Measurements from ENCODE around the gene CLPSL1. TPM values are rescaled to one million over a fixed set of nuclear protein-coding genes. Genes with fewer than 3 reads are reported as not detected.

The CLPSL1 gene
- total and polyA plus RNA-seq, 4 donors = not detected

DNA sequence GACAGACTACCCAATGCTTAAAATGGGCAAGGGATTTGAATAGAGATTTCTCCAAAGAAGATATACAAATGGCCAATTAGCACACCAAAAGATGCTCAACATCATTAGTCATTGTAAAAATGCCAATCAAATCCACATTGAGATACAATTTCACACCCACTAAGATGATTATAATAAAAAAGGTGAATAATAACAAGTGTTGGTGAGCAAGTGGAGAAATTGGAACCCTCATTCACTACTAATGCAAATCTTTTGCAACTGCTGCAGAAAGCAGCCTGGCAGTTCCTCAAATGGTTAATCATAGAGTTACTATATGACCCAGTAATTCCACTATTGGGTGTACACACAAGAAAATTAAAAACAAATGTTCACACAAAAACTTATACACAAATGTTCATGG lies 36.7 kb downstream of the CLPSL1 start:
- H3K27ac ChIP-seq (ENCODE audit: low read depth in 1 of 2, low read length in 2 of 2) = no peak overlapping the region
- H3K36me3 ChIP-seq (ENCODE audit: control insufficient read depth in 1 of 2, insufficient read depth in 2 of 2, low read length in 1 of 2) = no peaks in the 10 kb centered on the region
- intact Hi-C loops (cut with DNase I) = no loop called here
- no peak overlapping the region for H3K4me3 ChIP-seq (ENCODE audit: low read length in 2 of 2)
- ATAC-seq (ENCODE audit: low FRiP score) (no peak), DNase-seq (no peak)
- H3K9me3 ChIP-seq (ENCODE audit: control insufficient read depth, low read length) = no peaks in the 10 kb centered on the region
- H3K4me1 ChIP-seq (ENCODE audit: control insufficient read depth in 1 of 2, insufficient read depth in 2 of 2, low read length in 2 of 2) = no peaks in the 10 kb centered on the region
- no peaks in the 10 kb centered on the region for H3K27me3 ChIP-seq (ENCODE audit: control insufficient read depth in 1 of 2, insufficient read depth in 2 of 2, low read length in 1 of 2)

GRCh38 chr6:35823601-35824000 lies 42.8 kb downstream of the CLPSL1 start:
- Histone ChIP-seq H3K36me3 (ENCODE audit: control insufficient read depth in 1 of 2, insufficient read depth in 2 of 2, low read length in 1 of 2) (no peaks in the 10 kb centered on the region), H3K27ac (ENCODE audit: low read depth in 1 of 2, low read length in 2 of 2) (no peak overlapping the region), H3K27me3 (ENCODE audit: control insufficient read depth in 1 of 2, insufficient read depth in 2 of 2, low read length in 1 of 2) (no peaks in the 10 kb centered on the region), H3K4me3 (ENCODE audit: low read length in 2 of 2) (no peak overlapping the region), H3K4me1 (ENCODE audit: control insufficient read depth in 1 of 2, insufficient read depth in 2 of 2, low read length in 2 of 2) (no peaks in the 10 kb centered on the region), H3K9me3 (ENCODE audit: control insufficient read depth, low read length) (peaks cover 1% of the 10 kb centered on the region)
- ATAC-seq (ENCODE audit: low FRiP score) (no peak), DNase-seq (no peak)
- intact Hi-C loops (cut with DNase I) = no loop called here
- 81 to 86% methylated on average over 2 of the region's 2 CpGs for WGBS, 2 donors

DNA sequence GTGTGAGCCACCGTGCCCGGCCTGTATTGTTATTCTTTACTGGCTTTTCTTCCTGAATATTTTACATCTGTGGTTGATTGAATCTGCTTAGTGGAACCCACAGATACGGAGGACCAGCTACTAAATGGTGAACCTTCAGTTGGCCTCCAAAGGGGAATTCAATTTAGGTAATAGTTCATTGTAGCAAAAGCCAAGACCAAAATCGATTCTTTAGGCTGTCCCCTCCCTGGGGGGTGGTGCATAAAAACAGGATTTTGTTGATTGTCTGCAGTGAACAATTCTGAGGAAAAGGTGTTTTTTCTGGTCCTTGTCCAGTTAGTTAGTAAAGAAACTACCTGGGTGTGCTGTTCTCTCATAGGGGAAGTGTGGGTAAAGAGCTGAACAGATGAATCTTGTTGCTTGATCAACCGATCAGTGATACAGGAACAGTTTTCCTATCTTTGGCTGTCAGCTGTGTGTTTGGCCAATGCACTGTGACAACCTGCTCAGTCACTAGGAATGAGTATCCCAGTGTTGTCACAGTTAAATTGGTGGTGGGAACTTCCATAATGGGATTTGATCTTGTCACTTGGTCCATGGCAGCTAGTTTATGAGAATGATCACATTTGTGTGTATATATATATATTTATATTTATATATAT lies 43.9 kb downstream of the CLPSL1 start:
- DNase-seq (no peak), ATAC-seq (ENCODE audit: low FRiP score) (no peak)
- Histone ChIP-seq H3K4me3 (ENCODE audit: low read length in 2 of 2) (no peak overlapping the region), H3K36me3 (ENCODE audit: control insufficient read depth in 1 of 2, insufficient read depth in 2 of 2, low read length in 1 of 2) (no peaks in the 10 kb centered on the region), H3K9me3 (ENCODE audit: control insufficient read depth, low read length) (peaks cover 1% of the 10 kb centered on the region), H3K4me1 (ENCODE audit: control insufficient read depth in 1 of 2, insufficient read depth in 2 of 2, low read length in 2 of 2) (no peaks in the 10 kb centered on the region), H3K27ac (ENCODE audit: low read depth in 1 of 2, low read length in 2 of 2) (no peak overlapping the region), H3K27me3 (ENCODE audit: control insufficient read depth in 1 of 2, insufficient read depth in 2 of 2, low read length in 1 of 2) (no peaks in the 10 kb centered on the region)
- intact Hi-C loops (cut with DNase I) = no loop called here
- 82 to 88% methylated on average over 5 of the region's 5 CpGs for WGBS, 2 donors

DNA sequence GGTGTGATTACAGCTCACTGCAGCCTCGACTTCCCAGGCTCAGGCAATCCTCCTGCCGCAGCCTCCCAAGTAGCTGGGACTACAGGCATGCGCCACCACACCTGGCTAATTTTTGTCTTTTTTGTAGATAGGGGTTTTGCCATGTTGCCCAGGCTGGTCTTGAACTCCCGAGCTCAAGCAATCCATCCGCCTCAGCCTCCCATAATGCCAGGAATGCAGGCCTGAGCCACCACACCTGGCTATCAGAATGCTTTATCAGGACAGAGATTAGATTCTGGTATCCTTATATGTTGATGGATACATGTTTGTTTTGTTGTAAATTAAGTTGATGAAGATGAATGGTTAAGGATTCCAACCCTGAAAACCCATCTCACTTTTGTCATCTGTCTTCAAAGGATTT lies 48.5 kb downstream of the CLPSL1 start:
- 93 to 95% methylated on average over 5 of the region's 5 CpGs for WGBS, 2 donors
- Histone ChIP-seq H3K27ac (ENCODE audit: low read depth in 1 of 2, low read length in 2 of 2) (no peak overlapping the region), H3K27me3 (ENCODE audit: control insufficient read depth in 1 of 2, insufficient read depth in 2 of 2, low read length in 1 of 2) (no peaks in the 10 kb centered on the region), H3K36me3 (ENCODE audit: control insufficient read depth in 1 of 2, insufficient read depth in 2 of 2, low read length in 1 of 2) (peaks cover 0 to 2% of the 10 kb centered on the region in 2 donors), H3K4me1 (ENCODE audit: control insufficient read depth in 1 of 2, insufficient read depth in 2 of 2, low read length in 2 of 2) (no peaks in the 10 kb centered on the region), H3K9me3 (ENCODE audit: control insufficient read depth, low read length) (peaks cover 1% of the 10 kb centered on the region), H3K4me3 (ENCODE audit: low read length in 2 of 2) (no peak overlapping the region)
- intact Hi-C loops (cut with DNase I) = no loop called here
- DNase-seq (no peak), ATAC-seq (ENCODE audit: low FRiP score) (no peak)

GRCh38 chr6:35831257-35832007 lies 50.6 kb downstream of the CLPSL1 start:
- Histone ChIP-seq H3K36me3 (ENCODE audit: control insufficient read depth in 1 of 2, insufficient read depth in 2 of 2, low read length in 1 of 2) (peaks cover 0 to 2% of the 10 kb centered on the region in 2 donors), H3K4me1 (ENCODE audit: control insufficient read depth in 1 of 2, insufficient read depth in 2 of 2, low read length in 2 of 2) (no peaks in the 10 kb centered on the region), H3K27me3 (ENCODE audit: control insufficient read depth in 1 of 2, insufficient read depth in 2 of 2, low read length in 1 of 2) (no peaks in the 10 kb centered on the region), H3K9me3 (ENCODE audit: control insufficient read depth, low read length) (no peaks in the 10 kb centered on the region), H3K4me3 (ENCODE audit: low read length in 2 of 2) (no peak overlapping the region), H3K27ac (ENCODE audit: low read depth in 1 of 2, low read length in 2 of 2) (no peak overlapping the region)
- DNase-seq (no peak), ATAC-seq (ENCODE audit: low FRiP score) (no peak)
- 94% methylated on average over 5 of the region's 5 CpGs for WGBS, 2 donors
- intact Hi-C loops (cut with DNase I) = no loop called here

DNA sequence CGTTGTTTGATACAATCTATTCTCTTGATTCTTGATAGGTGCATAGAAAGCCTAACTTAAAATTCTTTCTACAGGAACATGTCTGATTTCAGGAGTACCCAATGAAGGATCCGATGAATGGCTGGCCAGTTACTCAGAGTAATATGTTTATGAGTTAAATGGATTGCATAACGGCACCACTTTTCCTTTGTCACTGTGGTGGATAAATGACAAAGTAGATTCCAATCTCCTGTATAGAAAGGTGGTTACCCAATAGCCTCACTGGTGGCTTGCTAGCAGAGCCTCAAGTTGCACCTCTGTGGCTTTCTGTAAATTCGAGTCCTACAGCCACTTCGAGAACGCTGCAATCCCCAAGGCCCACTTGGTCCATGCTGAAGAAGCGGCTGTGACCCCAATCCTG lies 52.7 kb downstream of the CLPSL1 start:
- intact Hi-C loops (cut with DNase I) = no loop called here
- Histone ChIP-seq H3K36me3 (ENCODE audit: control insufficient read depth in 1 of 2, insufficient read depth in 2 of 2, low read length in 1 of 2) (peaks cover 0 to 3% of the 10 kb centered on the region in 2 donors), H3K9me3 (ENCODE audit: control insufficient read depth, low read length) (no peaks in the 10 kb centered on the region), H3K27ac (ENCODE audit: low read depth in 1 of 2, low read length in 2 of 2) (no peak overlapping the region), H3K4me1 (ENCODE audit: control insufficient read depth in 1 of 2, insufficient read depth in 2 of 2, low read length in 2 of 2) (no peaks in the 10 kb centered on the region), H3K27me3 (ENCODE audit: control insufficient read depth in 1 of 2, insufficient read depth in 2 of 2, low read length in 1 of 2) (no peaks in the 10 kb centered on the region), H3K4me3 (ENCODE audit: low read length in 2 of 2) (no peak overlapping the region)
- ATAC-seq (ENCODE audit: low FRiP score) (no peak), DNase-seq (no peak)
- 91 to 92% methylated on average over 7 of the region's 7 CpGs for WGBS, 2 donors

Other genes starting within 250 kb of the CLPSL1 start
- gene FKBP5, start 92.1 kb upstream of the CLPSL1 start, total RNA-seq = 10 to 100 TPM; 25.1 to 96.1 TPM
- 100 to 1,000 TPM in 1 of 2 donors, 10 to 100 TPM in 1; 79.2 to 102 TPM for gene FKBP5, start 92.1 kb upstream of the CLPSL1 start, polyA plus RNA-seq
- 1 to 10 TPM in 1 of 2 donors, under 1 TPM in 1; 0.52 to 1.4 TPM for gene ARMC12, start 44.0 kb upstream of the CLPSL1 start, total RNA-seq
- gene ARMC12, start 44.0 kb upstream of the CLPSL1 start, polyA plus RNA-seq = 1 to 10 TPM in 1 of 2 donors, under 1 TPM in 1; 0.25 to 6.4 TPM
- not detected for gene CLPSL2, start 4.4 kb upstream of the CLPSL1 start, total RNA-seq
- not detected for gene CLPSL2, start 4.4 kb upstream of the CLPSL1 start, polyA plus RNA-seq
- gene CLPS, start 16.3 kb downstream of the CLPSL1 start, total RNA-seq = 1 to 10 TPM; 2.7 to 3.2 TPM
- gene CLPS, start 16.3 kb downstream of the CLPSL1 start, polyA plus RNA-seq = 1 to 10 TPM; 3.5 to 7.9 TPM
- not detected for gene LHFPL5, start 24.3 kb downstream of the CLPSL1 start, total RNA-seq
- gene LHFPL5, start 24.3 kb downstream of the CLPSL1 start, polyA plus RNA-seq = not detected
- gene SRPK1, start 140.1 kb downstream of the CLPSL1 start, total RNA-seq = 10 to 100 TPM; 26.1 to 29.7 TPM
- gene SRPK1, start 140.1 kb downstream of the CLPSL1 start, polyA plus RNA-seq = 10 to 100 TPM in 1 of 2 donors, 1 to 10 TPM in 1; 9.7 to 14.8 TPM
- under 1 TPM; 0.26 to 0.33 TPM for gene SLC26A8, start 243.6 kb downstream of the CLPSL1 start, total RNA-seq
- not detected for gene SLC26A8, start 243.6 kb downstream of the CLPSL1 start, polyA plus RNA-seq
- gene MAPK14, start 246.8 kb downstream of the CLPSL1 start, total RNA-seq = 10 to 100 TPM; 52.6 to 62.0 TPM
- 10 to 100 TPM; 19.8 to 24.5 TPM for gene MAPK14, start 246.8 kb downstream of the CLPSL1 start, polyA plus RNA-seq

Measured in aorta (tissue), 5 donors.